GM04503 (cell line): ENCODE measurements around the gene FN1.
"Not testable (repeated sequence)": the region's sequence is repeated elsewhere in the genome, so short reads cannot be mapped to it uniquely, and the experiment has no call there.

Experiments used
- DNase-seq: peaks from one replicate; pipeline ENCODE4 v3.0.0-alpha.2; 2012; ENCODE audit warnings: low read depth

FN1 gene

DNA sequence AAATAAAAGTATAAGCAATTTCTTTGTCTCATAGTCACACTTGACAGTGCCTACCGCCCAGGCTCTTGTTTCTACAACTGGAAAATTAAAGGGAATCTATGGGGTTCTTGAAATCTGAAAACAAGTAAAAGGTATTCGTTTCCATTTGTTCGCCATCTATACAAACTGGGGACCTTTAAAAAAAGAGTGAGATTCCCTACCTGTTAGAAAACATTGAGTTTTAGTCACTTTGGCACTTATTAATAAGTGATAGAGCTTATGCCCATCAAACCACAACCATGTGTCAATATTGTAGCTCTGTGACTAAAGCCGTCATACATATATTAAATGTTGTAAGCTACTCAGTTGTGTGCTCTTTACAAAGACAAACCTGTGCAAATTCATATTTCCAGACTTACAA is 13.2 kb downstream of the FN1 start:
- DNase-seq: no peak

DNA sequence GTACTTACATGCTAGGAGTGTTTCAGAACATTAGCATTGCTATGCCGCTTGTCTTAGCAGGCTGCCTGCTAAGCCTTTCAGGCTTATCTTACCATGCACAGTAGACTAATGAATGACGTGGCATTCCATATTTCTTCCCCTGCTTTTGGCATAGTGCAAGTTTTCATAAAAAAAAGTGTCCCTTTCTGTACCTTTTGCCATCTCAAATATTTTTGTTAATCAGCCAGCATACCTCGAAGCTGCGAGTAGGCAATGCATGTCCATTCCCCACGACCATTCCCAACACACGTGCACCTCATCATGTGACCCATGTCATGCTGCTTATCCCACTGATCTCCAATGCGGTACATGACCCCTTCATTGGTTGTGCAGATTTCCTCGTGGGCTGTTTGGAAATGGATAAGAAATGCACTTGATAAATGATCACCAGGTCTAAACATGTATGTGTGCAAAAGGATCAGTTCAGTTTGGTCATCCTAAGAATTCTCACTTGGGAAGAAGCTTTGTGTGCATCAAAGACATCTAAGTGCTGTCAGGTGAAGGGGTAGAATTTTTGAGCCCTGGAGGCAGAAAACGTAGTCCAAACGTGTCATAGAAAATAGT is 13.9 kb downstream of the FN1 start:
- DNase-seq: no peak

DNA sequence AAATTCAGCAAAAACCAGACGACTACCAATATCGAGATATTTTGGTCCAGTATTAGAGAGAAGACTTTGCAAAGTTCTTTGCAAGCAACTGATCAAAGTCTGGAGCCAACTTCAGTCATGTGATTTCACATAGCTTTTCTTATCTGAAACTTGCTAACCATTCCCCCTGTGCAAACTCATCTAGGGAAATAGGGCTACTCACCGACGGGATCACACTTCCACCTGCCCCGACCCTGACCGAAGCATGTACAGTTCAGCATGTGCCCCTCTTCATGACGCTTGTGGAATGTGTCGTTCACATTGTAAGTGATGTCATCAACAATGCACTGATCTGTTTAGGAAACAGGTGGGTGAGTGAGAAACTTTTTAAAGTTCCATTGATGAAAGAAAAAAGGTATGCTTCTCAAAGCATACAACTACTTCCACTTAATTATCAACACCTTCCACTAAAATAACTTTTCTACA is 15.4 kb downstream of the FN1 start:
- no peak for DNase-seq

DNA sequence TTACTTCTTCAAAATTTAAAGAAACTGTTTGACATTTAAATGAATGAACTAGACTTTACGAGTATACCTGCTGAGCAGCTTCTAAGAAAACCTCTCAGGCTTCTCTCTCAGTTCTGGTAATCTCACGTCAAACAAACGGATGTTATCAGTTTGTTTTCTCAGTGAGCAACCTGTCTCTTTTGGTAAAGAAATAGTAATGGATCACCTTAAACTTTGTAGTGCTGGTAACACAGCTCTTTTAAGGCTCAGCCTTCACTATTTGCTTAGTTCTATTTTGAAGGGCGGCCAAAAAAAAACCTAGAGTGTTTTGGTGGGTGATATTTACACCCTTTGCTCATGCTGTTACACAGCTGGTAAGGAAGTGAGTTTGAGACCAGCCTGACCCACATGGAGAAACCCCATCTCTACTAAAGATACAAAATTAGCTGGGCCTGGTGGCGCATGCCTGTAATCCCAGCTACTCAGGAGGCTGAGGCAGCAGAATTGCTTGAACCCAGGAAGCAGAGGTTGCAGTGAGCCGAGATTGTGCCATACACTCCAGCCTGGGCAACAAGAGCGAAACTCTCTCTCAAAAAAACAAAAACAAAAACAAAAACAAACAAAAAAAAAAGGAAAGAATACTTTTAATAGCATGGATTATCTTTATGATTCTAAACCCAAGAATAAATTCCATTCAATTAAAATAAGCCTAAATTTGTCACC is 15.9 kb downstream of the FN1 start:
- DNase-seq: no peak

DNA sequence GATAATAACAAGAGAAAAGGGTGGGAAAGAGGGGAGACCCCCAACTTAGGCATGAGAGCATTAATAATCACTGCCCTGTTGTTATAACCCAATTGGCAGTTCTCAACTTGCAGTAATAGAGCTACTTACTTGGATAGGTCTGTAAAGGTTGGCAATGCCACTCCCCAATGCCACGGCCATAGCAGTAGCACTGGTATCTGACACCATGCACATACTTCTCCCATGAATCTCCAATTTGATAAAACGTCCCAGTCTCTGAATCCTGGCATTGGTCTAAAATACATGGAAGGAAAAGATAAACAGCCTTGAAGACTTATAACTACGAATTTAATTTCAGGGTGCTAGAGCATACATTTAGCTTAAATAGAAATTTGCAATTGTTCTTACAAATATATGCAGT is 16.8 kb downstream of the FN1 start:
- DNase-seq: no peak

DNA sequence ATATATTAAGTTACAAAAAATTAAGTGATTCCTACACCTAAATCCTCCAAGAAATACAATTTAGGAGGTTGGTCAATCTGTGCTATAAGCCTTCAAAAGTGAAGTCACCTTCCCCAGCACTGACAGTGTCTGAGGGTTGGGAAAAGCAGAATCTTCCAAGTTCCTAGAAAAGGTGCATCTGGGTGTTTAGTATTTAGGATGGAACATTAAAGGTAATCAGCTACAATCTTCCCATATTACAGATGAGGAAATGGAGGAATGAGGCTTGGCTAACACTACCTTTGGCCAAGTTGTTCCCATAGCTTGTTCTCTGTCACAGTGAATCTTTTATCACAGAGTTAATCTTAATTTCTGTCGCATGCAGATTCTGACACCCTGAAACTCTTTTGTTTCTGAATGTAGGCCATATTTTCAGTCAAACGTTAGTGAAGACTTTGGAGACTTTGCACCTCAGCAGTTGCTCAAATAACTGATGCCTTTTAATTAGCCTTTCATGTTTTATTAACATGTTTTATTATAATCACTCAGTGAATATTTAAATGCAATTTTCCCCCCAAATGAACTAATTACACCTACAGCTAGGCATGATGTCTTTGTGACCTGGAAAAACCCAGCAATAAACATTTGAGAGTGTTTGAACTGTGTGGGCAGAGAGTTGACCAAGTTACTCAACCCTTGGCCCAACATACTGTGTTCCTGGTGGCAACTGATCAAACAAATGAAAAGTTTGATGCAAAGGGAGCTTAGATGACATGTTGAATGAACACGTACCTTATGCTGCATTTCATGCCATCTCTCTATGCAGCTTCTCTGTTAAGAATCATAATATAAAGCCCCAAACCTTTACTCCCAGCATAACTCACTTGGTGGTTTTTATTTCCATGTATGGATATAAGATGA is 17.6 kb downstream of the FN1 start:
- DNase-seq: no peak

DNA sequence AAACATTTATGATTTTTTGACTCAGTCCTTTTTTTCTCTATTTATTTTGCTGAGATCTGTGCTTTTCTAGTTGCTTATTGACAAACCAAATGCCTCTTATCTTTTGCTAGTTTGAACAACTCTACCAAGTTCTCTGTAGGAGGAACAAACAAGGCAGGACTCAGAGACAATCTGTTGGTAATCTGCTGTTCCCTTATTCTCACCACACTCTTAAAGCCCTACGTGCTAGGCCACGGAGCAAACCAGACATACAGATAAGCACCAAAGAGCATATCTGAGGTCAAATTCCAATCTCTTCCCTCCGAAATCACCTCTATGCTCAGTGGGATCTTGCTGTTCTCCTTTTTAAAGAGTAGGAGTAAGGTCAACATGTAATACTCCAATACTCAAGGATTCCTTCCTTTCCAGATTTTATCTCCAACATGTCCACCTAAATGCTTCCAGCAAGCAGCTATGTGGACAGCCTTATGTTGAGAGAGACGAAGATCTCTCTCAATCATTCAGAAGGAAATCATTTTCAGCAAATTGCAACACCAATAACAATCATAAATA is 18.4 kb downstream of the FN1 start:
- no peak for DNase-seq

DNA sequence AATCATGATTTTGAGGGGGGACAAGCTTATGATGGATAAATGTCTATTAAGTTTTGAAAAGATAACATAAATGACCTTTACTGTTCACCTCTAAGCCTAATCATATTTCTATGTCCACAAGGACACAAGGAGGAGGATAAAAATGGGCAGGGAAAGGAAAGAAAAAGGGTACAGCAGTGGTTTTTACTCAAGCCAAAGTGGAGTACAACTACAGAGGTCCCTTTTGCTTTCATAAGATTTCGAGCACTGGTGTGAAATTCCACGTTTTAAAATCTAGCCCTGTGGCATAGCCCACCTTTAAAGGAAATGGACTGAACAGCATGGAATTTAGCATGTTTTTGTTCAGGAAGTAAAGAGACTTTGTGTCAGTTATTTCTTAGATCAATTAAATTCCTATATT is 19.2 kb downstream of the FN1 start:
- DNase-seq: no peak

DNA sequence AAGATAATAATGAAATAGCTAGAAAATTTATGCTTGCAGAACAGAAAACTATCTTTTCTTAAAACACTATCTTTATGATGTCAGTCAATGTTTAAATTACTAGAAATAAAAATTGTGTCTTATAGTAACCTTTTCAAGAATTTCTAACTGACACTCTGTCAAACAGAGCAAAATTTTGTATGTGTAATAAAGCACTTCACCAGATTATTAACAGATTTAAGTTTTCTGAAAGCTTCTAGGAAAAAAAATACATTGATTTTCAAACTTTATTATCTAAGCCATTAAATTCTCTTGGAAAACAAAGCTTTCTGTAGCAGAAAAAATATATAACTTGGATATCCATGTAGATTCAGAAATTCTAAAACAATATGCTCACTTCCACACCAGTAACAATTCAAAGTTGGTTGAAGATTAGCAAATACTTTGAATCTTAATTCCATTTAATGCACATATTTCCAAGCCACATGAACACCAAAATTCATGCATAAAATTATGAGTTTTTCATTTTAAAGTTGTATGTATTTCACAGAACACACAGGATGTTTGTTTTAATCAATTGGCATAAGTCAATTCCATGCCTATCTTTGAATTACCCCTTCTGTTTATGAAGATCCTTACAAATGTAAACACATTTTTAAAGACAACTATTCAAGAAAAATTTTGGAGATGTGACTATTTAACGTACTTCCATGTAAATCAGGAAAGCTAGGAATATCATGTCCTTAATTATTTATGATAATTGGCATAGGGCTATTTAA is 19.9 kb downstream of the FN1 start:
- DNase-seq: no peak

DNA sequence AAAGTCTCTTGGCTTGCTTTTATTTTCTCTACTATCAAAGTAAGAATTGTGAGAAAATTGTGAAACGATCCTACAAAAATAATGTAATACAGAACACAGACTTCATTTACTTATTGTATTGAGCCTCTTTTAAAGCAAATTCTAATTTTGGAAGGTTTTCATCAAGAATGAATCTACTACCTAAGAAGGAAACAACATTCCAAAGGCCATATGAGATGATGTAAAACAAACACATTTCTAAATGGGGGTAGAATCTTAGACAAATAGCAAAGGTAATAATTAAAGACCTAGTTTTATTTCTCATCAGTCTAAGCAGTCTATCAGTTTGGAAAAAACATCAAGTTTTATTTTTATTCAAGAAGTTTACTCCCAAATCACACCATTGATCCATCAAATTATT is 20.6 kb downstream of the FN1 start:
- DNase-seq: no peak

DNA sequence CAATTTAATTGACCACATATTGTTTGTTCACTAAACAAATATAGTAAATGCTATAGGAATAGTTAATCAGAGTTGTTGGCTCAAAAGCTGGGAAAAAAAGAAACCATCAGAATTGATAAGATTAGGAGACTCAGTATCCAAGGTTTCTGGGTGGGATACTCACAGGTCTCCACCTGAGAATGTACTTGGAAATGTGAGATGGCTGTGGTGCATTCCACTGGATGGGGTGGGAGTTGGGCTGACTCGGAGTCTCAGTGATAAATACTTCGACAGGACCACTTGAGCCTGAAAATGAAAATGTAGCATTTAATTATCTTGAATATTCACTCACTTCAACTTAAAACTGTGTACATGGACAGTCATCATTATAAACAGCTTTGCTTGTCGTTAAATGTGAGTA is 21.2 kb downstream of the FN1 start:
- DNase-seq: no peak

DNA sequence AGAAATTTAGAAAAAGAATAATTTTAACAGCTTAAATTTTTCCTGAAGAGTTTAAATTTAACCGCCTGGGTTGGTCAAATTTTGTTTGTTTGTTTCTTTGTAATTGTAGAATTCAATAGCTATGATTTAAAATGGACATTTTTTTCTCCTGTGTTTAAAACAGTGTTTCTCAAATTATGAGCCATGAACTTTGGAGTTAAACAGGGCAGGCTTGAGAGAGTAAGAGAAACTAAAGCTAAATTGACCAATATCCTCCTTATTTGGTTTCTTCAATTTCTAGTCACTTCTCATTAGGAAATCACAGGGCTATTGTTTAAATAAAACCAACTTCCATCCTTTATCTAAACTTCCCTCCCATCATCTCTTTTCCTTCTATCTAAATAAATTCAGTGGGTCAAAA is 21.9 kb downstream of the FN1 start:
- no peak for DNase-seq

DNA sequence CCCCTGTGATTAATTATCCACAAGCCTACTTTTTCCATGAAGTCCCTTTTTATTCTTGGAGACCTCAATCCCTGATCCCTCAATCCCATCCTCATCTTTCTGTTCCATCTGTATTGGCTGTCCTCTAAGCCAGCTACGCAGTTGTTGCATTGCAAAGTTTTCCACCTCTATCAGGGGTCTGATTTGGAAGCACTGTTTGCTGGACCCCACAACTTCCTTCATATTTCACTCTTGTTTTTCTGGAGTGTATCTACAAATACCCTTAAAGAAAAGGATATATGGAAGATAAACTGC is 22.4 kb downstream of the FN1 start:
- DNase-seq: no peak

DNA sequence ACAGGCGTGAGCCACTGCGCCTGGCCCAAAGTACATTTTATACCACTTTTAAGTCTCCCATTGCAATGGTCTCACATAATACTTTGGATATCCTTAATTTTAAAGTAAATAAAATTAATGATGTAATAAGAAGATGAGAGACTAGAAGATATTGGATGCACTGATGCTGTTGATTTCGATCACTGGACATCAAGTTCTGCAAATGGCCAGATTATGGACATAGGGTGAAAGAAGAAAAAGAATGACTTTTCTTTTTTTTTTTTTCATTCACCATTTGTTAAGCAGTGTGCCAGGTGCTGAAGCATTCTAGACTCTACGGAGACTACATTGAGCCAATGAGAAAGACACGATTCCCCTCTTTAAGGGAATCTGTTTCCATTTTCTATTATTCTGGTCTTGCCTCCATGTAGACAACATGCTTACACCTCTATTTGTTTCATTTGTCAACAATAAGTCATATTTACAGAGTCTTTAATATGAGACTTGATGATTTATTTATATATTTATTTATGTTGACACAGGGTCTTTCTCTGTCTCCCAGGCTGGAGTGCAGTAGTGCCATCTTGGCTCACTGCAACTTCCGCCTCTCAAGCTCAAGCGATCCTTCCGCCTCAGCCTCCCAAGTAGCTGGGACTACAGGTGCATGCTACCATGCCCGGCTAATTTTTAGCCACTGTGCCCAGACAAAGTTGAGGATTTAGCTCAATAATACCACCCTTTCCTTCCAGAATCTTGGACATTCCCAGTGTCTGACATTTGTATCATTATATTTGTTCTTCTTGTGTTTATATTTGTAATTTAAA is 23.7 kb downstream of the FN1 start:
- DNase-seq: no peak

DNA sequence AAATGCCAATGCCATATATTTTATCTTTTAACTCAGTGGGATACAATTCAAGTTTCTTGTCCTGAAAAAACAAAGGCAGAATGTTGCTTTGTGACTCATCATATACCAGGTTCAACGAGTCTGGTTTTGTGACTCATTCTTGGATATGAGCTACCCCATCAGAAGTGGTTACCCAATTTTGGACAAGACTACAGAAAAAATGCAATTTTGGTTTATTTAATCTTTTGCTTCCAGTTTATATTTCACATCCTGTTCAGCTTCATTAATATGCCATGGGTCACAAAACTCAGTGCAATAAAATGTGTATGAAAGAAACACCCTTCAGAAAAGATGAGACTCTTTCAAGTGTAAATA is 25.0 kb downstream of the FN1 start:
- DNase-seq: peak; percentile 89

DNA sequence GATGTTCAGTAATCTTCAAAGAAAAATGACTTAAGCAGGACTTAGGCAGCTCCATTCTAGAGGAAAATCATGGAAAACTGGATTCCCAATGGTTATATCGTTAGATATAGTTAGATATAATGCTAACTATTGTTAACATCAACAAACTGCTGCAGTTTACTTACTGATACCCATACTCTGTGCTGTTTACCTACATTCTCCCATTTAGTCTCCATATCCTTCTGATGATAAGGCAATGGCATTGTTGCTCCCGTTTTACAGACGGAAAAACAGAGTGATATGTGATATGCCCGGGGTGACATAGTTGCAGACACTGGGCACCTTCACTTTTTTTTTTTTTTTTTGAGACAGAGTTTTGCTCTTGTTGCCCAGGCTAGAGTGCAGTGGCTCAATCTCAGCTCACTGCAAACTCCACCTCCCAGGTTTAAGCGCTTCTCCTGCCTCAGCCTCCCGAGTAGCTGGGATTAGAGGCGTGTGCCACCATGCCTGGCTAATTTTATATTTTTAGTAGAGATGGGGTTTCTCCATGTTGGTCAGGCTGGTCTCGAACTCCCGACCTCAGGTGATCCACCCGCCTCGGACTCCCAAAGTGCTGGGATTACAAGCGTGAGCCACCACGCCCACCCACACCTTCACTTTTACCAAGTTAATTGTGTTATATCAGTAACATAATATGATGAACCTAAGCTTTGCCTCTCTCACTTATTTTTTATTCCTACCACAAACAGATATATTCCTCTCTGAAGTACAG is 25.5 kb downstream of the FN1 start:
- not testable (repeated sequence) for DNase-seq

DNA sequence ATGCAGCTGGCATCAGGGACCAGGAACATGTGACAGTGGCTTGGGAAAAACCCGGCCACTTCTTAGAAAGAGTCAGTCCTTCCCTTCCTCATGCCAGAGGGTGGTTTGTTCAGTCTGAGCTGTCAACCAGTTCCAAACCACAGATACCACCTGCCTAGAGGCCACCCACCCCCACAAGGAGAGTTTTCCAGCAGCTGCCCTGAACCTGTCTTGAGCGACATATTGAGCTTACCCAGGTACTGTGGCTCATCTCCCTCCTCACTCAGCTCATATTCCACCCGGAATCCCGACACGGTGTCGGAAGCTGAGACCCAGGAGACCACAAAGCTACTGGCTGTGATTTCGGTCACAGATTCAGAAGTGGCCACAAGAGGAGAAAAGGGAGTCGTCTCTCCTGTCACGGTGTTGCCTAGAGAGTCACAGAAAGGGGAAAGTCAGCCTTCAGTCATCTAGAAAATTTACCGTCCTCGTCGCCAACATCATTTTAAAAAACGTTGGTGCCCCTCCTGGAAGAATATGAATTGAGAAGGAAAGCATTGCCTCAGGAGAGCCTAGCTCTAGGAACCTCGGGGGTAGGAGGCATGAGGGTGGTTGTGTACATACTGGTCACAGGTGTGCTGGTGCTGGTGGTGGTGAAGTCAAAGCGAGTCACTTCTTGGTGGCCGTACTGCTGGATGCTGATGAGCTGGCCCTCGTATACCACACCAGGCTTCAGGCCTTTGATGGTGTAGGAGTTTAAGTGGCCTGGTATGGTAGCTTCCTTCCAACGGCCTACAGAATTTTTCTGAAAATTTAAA is 26.3 kb downstream of the FN1 start:
- DNase-seq: no peak

DNA sequence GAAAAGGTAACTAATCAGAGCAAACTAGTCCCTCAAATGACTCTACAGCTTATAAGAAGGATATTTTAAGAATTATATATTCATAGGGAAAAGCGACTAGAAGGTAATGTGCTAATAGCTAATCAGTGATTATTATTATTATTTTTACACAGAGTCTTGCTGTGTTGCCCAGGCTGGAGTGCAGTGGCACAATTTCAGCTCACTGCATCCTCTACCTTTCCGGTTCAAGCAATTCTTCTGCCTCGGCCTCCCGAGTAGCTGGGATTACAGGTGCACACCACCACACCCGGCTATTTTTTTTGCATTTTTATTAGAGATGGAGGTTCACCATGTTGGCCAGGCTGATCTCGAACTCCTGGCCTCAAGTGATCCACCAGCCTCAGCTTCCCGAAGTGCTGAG is 27.4 kb downstream of the FN1 start:
- not testable (repeated sequence) for DNase-seq

DNA sequence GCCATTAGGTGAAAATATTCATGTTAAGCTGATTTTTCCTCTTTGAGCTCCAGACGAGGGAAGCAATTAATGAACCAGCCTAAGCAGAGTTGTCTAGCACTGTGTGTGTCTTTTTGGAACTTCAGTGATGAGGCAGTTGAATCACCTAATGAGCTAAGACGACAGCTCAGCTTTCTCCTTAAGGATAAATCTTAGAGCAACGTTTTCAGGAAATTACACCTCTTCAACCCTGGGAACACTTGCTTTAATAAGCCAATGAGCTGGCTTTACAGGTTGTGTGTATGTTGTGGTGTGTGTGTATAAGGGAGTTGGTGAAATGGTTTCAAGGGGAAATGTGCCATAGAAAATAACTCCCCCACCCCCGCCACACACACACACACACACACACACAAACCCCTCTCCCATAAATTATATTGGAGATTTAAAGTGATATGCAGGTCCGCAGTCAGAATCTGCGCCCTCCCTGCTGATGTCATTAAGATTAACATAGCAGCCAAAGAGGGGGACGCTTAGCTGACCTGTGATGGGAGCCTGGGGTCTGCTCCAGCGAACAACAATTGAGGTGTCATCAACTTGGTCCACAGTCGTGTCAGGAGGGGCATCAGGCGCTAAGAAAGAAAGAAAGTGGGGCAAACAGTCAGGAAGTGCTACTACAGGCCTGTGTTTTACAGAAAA is 28.1 kb downstream of the FN1 start:
- no peak for DNase-seq
